K562 (cell line): ENCODE measurements around the gene KIF26A. TPM values are rescaled to one million over a fixed set of nuclear protein-coding genes. Genes with fewer than 3 reads are reported as not detected.

Experiments used
- ATAC-seq: fragments of 200-7000 bp; cut with Tn5 transposase; 3 replicates; pipeline ENCODE4 v1.9.1; 2020; ENCODE audit warnings: moderate library complexity
- BruUV-seq: library from RNA; stranded (reverse); fragments of 400-500 nt; replicated peaks from 2 replicates; lab custom pipeline; 2021; lab: Mats Ljungman, UMichigan
- CTCF ChIA-PET: fragments of 300-600 bp; formaldehyde crosslinking; extraction: SDS; loops from one replicate; lab custom pipeline; 2021; ENCODE audit warnings: low intra/inter-chr PET ratio; lab: Yijun Ruan, JAX
- POLR2A ChIA-PET: fragments of 300-600, 350-650 bp; sonication (Branson Sonifier 250); formaldehyde crosslinking; extraction: SDS; loops from one replicate; lab custom pipeline; 2021; ENCODE audit warnings: antibody characterized with exemption, inconsistent platforms; lab: Yijun Ruan, JAX
- DNase-seq, 4 experiments: peaks; one replicate each; pipeline versions ENCODE4 v3.0.0 to v3.0.0-alpha.2; 2011 to 2018; ENCODE audit warnings: low spot score in 3 of 4, mixed read lengths in 3 of 4; ENCODE audit errors: extremely low read depth in 1 of 4
- FAIRE-seq: peaks from 2 replicates; lab custom pipeline; 2011; peaks lifted over from hg19 to GRCh38; lab: Jason Lieb, UNC
- H2AFZ ChIP-seq: 2 replicates; pipeline ENCODE4 v1.6.0; 2011; ENCODE audit warnings: low read depth, low read length, control low read depth, inconsistent platforms
- H3K27ac ChIP-seq: fragments of 200-600 bp; 3 replicates; pipeline ENCODE4 v1.8.0; 2011; ENCODE audit warnings: low read depth, mild to moderate bottlenecking, control low read depth, inconsistent platforms, low read length, moderate library complexity, mixed read lengths; ENCODE audit errors: extremely low read depth
- H3K27me3 ChIP-seq, 2 experiments: fragments of 300-600 bp in 1 of 2; 2 replicates in 1 of 2; 3 replicates in 1 of 2; pipeline versions ENCODE4 v1.6.0 to v1.8.0; 2011; ENCODE audit warnings: inconsistent platforms in 2 of 2, low read length in 2 of 2, mild to moderate bottlenecking in 1 of 2, mixed read lengths in 1 of 2, moderate library complexity in 1 of 2; ENCODE audit not compliant: control insufficient read depth in 2 of 2, insufficient read depth in 2 of 2
- H3K36me3 ChIP-seq: fragments of 300-600 bp; 3 replicates; pipeline ENCODE4 v1.8.0; 2011; ENCODE audit warnings: mild to moderate bottlenecking, low read length, inconsistent platforms; ENCODE audit not compliant: control insufficient read depth, insufficient read depth
- H3K4me1 ChIP-seq, 2 experiments: fragments of 200-600 bp in 1 of 2; replicated peaks in 1 of 2; 2 replicates in 1 of 2; 3 replicates in 1 of 2; pipeline versions ENCODE4 v1.5.1 to v1.8.0; 2011; ENCODE audit warnings: inconsistent platforms in 2 of 2, low read length in 2 of 2, mild to moderate bottlenecking in 1 of 2, mixed read lengths in 1 of 2, moderate library complexity in 1 of 2; ENCODE audit not compliant: control insufficient read depth in 2 of 2, insufficient read depth in 2 of 2
- H3K4me2 ChIP-seq: 2 replicates; pipeline ENCODE4 v1.6.1; 2011; ENCODE audit warnings: low read length, control low read depth, inconsistent platforms, mixed read lengths; ENCODE audit not compliant: insufficient read depth
- H3K4me3 ChIP-seq: fragments of 200-600 bp; sonication (generic), shearing (Covaris generic); 2 replicates; pipeline ENCODE4 v1.5.1; 2016; ENCODE audit warnings: control low read depth, inconsistent platforms
- H3K79me2 ChIP-seq: fragments of 200-600 bp; 3 replicates; pipeline ENCODE4 v1.8.0; 2011; ENCODE audit warnings: low read length, inconsistent platforms; ENCODE audit not compliant: control insufficient read depth, insufficient read depth
- H3K9ac ChIP-seq, 2 experiments: 2 replicates each; pipeline versions ENCODE4 v1.6.0 to v1.6.1; 2011; ENCODE audit warnings: low read depth in 2 of 2, low read length in 2 of 2, control low read depth in 1 of 2, inconsistent platforms in 1 of 2, mild to moderate bottlenecking in 1 of 2, mixed read lengths in 1 of 2; ENCODE audit not compliant: insufficient read depth in 1 of 2
- H3K9me1 ChIP-seq: one replicate; pipeline ENCODE4 v1.6.0; 2011; ENCODE audit warnings: inconsistent platforms, mild to moderate bottlenecking, low read length, moderate library complexity; ENCODE audit not compliant: control insufficient read depth, insufficient read depth
- H3K9me3 ChIP-seq: replicated peaks from 2 replicates; pipeline ENCODE4 v1.5.1; 2011; ENCODE audit warnings: low read depth, low read length, inconsistent platforms; ENCODE audit not compliant: control insufficient read depth, insufficient read depth
- H4K20me1 ChIP-seq: replicated peaks from 2 replicates; pipeline ENCODE4 v1.6.1; 2011; ENCODE audit warnings: low read length, inconsistent platforms, mixed read lengths; ENCODE audit not compliant: control insufficient read depth, insufficient read depth
- ATF3 ChIP-seq, 2 experiments: fragments of 450-650 bp in 1 of 2; sonication (generic) in 1 of 2; formaldehyde crosslinking in 1 of 2; IDR thresholded peaks in 1 of 2; conservative IDR thresholded peaks in 1 of 2; 2 replicates each; pipeline versions ENCODE4 v1.6.1 to v1.8.1; 2016 to 2023; ENCODE audit warnings: mild to moderate bottlenecking in 2 of 2, moderate library complexity in 2 of 2, inconsistent platforms in 1 of 2, missing genetic modification reagents in 1 of 2
- CHD2 ChIP-seq: IDR thresholded peaks from 2 replicates; pipeline ENCODE4 v1.6.1; 2011; ENCODE audit warnings: low read depth, low read length
- ETV6 ChIP-seq, 3 experiments: fragments of 150-350 bp in 1 of 3; sonication (generic) in 1 of 3; formaldehyde crosslinking in 1 of 3; IDR thresholded peaks; 2 replicates each; pipeline versions ENCODE4 v1.6.1 to v1.8.0; 2014 to 2022; ENCODE audit warnings: borderline replicate concordance in 2 of 3, low read depth in 2 of 3, antibody characterized with exemption in 1 of 3, low read length in 1 of 3, mild to moderate bottlenecking in 1 of 3, missing genetic modification reagents in 1 of 3
- JUNB ChIP-seq: fragments of 450-650 bp; formaldehyde crosslinking; conservative IDR thresholded peaks from 2 replicates; pipeline ENCODE4 v1.4.0; 2020; ENCODE audit warnings: mild to moderate bottlenecking
- MCM2 ChIP-seq: fragments of 450-650 bp; IDR thresholded peaks from 2 replicates; pipeline ENCODE4 v1.6.1; 2017; ENCODE audit warnings: low read depth, mild to moderate bottlenecking
- MEF2A ChIP-seq: IDR thresholded peaks from 2 replicates; pipeline ENCODE4 v1.6.1; 2011; ENCODE audit warnings: low read depth, mild to moderate bottlenecking, low read length, moderate library complexity; ENCODE audit not compliant: control insufficient read depth
- NR2C1 ChIP-seq, 2 experiments: fragments of 450-650 bp; IDR thresholded peaks; 2 replicates each; pipeline ENCODE4 v1.6.1; 2017; ENCODE audit warnings: mild to moderate bottlenecking in 2 of 2, antibody characterized with exemption in 1 of 2, inconsistent platforms in 1 of 2, missing compliant biosample characterization in 1 of 2, missing genetic modification characterization in 1 of 2
- PCBP1 ChIP-seq: fragments of 200-400 bp; formaldehyde crosslinking; IDR thresholded peaks from 2 replicates; pipeline ENCODE4 v1.6.1; 2018; ENCODE audit warnings: mild to moderate bottlenecking, low read depth, low read length; ENCODE audit not compliant: poor library complexity, severe bottlenecking
- RFX7 ChIP-seq: fragments of 250-450 bp; sonication (Bioruptor Pico); IDR thresholded peaks from 2 replicates; pipeline ENCODE4 v1.5.1; 2021; ENCODE audit warnings: mild to moderate bottlenecking
- SMARCE1 ChIP-seq: fragments of 450-650 bp; IDR thresholded peaks from 2 replicates; pipeline ENCODE4 v1.7.1; 2016; ENCODE audit warnings: mild to moderate bottlenecking
- SRSF9 ChIP-seq: fragments of 200-400 bp; formaldehyde crosslinking; IDR thresholded peaks from 2 replicates; pipeline ENCODE4 v1.6.1; 2017; ENCODE audit warnings: low read depth, low read length, borderline replicate concordance
- ZNF217 ChIP-seq: sonication (generic); formaldehyde crosslinking; IDR thresholded peaks from 2 replicates; pipeline ENCODE4 v1.8.0; 2022; ENCODE audit warnings: mild to moderate bottlenecking, missing genetic modification reagents
- WGBS: fragments of 100-300 bp; shearing (Covaris generic); methylation state at CpG from one replicate; pipeline ENCODE4 v1.1.6; 2016; ENCODE audit warnings: low coverage, mixed read lengths; ENCODE audit not compliant: insufficient coverage; ENCODE audit errors: missing lambda C conversion rate; 5-methylcytosine and 5-hydroxymethylcytosine counted together
- in situ Hi-C: fragments of 300-500 bp; cut with MboI; formaldehyde crosslinking; loops from 4 replicates; pipeline ENCODE4 v1.15.0; 2018; ENCODE audit warnings: inconsistent platforms, mixed read lengths
- intact Hi-C: fragments of 100-400 bp; cut with micrococcal nuclease; formaldehyde crosslinking; loops from 2 replicates; pipeline ENCODE4 v1.14.2; 2022
- polyA plus RNA-seq, 8 experiments: library from polyadenylated mRNA; depleted of rRNA in 4 of 8; stranded (reverse) in 5 of 8; unstranded in 3 of 8; fragments of >200 nt; fragmentation: Nextera tagmentation in 2 of 8; fragmentation: Illumina TruSeq in 1 of 8; extraction: Ambion mirVana in 2 of 8; extraction: Trizol in 1 of 8; gene quantifications; 2 replicates each; pipeline versions ENCODE4 v1.2.1 to v1.2.3, GENCODE V29; 2011 to 2014; ENCODE audit warnings: inconsistent platforms in 1 of 8, missing spikeins in 1 of 8
- total RNA-seq, 7 experiments: library from RNA; depleted of rRNA in 6 of 7; stranded (reverse); fragments of >200 nt in 6 of 7; fragmentation: Illumina TruSeq in 2 of 7; extraction: Trizol in 2 of 7; gene quantifications; 2 replicates each; pipeline versions ENCODE4 v1.2.1 to v1.2.3, GENCODE V29; 2011 to 2021; ENCODE audit warnings: low replicate concordance in 1 of 7

KIF26A gene
- total and polyA plus RNA-seq, 9 of the 15 experiments (the other 6 are each of a cell fraction or from before 2014, with no cell fraction given) = 0.04 TPM; not detected in 8

DNA sequence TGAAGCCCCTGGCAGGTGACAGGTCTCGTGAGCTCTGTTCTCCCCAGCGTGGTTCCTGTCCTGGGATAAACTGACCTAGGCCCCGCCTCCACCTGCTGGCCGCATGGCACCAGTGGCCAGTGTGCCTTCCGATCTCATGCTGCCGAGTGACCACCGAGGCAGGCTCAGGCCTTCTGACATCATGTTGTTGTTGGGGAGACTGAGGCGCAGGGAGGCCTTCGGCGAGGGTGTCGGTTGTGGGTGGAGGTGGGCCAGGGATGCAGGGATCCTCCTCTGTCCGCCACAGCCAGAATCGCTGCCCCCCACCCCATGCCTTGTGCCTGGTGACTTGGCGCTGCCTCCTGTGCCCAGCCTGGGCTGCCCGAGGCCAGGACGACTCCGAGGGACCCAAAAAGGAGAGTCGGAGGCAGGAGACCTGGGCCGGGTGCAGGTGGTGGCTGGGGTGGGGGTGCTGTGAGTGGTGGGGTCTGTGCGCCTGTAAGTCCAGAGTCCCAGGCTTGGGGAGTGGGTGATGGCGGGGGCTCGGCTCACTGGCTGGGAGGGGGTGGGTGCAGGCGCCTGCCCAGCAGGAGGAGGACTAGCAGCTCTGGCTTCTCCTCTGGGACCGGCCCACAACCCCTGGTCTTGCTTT lies 28.5 kb upstream of the KIF26A start:
- Histone ChIP-seq H3K4me2 (no peak overlapping the region), H3K4me3 (no peak overlapping the region), H3K27me3 (0 out of 5 replicates have a peak, but pooled peaks cover 0 to 8% of the 10 kb centered on the region in 2 experiments), H4K20me1 (no peaks in the 10 kb centered on the region), H3K9me3 (no peaks in the 10 kb centered on the region), H2AFZ (no peak overlapping the region), H3K9ac (no peak overlapping the region), H3K27ac (no peak overlapping the region), H3K36me3 (no peaks in the 10 kb centered on the region), H3K9me1 (no peaks in the 10 kb centered on the region), H3K79me2 (no peaks in the 10 kb centered on the region), H3K4me1 (peaks cover 0 to 19% of the 10 kb centered on the region in 2 experiments; a peak in 2 of 5 replicates)
- BruUV-seq = no TSS peak
- no peak for TF ChIP-seq SRSF9
- TF ChIP-seq PCBP1 = peak; percentile 51
- in situ Hi-C loops (no loop called here), intact Hi-C loops (no loop called here)
- FAIRE-seq (no peak), ATAC-seq (no peak), DNase-seq (no peak)
- WGBS = 12% methylated on average over 8 of the region's 24 CpGs
- ChIA-PET CTCF (no interaction called here), POLR2A (no interaction called here)

- H3K4me1 ChIP-seq = peaks cover 0 to 19% of the 10 kb centered on the region in 2 experiments; a peak in 2 of 5 replicates
- H3K27ac ChIP-seq = no peak overlapping the region
- H3K9me3 ChIP-seq = no peaks in the 10 kb centered on the region
- CTCF ChIA-PET = no interaction called here
- H3K4me3 ChIP-seq = no peak overlapping the region
- in situ Hi-C loops (no loop called here), intact Hi-C loops (no loop called here)
- 0 out of 5 replicates have a peak, but pooled peaks cover 0 to under 1% of the 10 kb centered on the region in 2 experiments for H3K27me3 ChIP-seq
- H4K20me1 ChIP-seq = no peaks in the 10 kb centered on the region
- no peak overlapping the region for H3K9ac ChIP-seq
- DNase-seq = no peak
- no peaks in the 10 kb centered on the region for H3K9me1 ChIP-seq
- BruUV-seq = no TSS peak
- POLR2A ChIA-PET = no interaction called here
- no peak overlapping the region for H3K4me2 ChIP-seq
- no peak for FAIRE-seq
- no peak for ATAC-seq
- 4% methylated on average over 10 of the region's 18 CpGs for WGBS
- H3K36me3 ChIP-seq = no peaks in the 10 kb centered on the region
- no peaks in the 10 kb centered on the region for H3K79me2 ChIP-seq
- no peak overlapping the region for H2AFZ ChIP-seq
- TF ChIP-seq CHD2 (no peak), ETV6 (IDR thresholded peaks at IDR 0.05; ENCODE audit: borderline replicate concordance in 1 of 2, low read depth in 2 of 2, low read length in 1 of 2) (no peak), ETV6 (CRISPR knock-in tag; IDR thresholded peaks at IDR 0.05; ENCODE audit: borderline replicate concordance) (no peak), RFX7 (CRISPR knock-in tag) (no peak), ATF3 (IDR thresholded peaks at IDR 0.05) (no peak), ATF3 (CRISPR knock-in tag; conservative IDR thresholded peaks at IDR 0.05) (no peak), JUNB (CRISPR knock-in tag) (no peak), MEF2A (no peak), SMARCE1 (no peak), MCM2 (no peak), ZNF217 (CRISPR knock-in tag) (no peak), NR2C1 (IDR thresholded peaks at IDR 0.05) (no peak), NR2C1 (tag; IDR thresholded peaks at IDR 0.05) (no peak)
Measured at GRCh38 chr14:104110491-104111209, 27.7 kb upstream of the KIF26A start.
